BLaER1 treated with 17β-estradiol and CSF1 and Interleukin-3, amounts not matched to agents 10 nM and 100 nM (cell line): ENCODE measurements around the gene SCGB1D1.
"Not testable (repeated sequence)": the region's sequence is repeated elsewhere in the genome, so short reads cannot be mapped to it uniquely, and the experiment has no call there.

Source experiments
- H3K27ac ChIP-seq, 11 experiments: shearing (Covaris generic); formaldehyde crosslinking; 2 replicates each; pipeline ENCODE4 v1.8.1; 2022
- H3K27me3 ChIP-seq, 11 experiments: shearing (Covaris generic); formaldehyde crosslinking; 2 replicates each; pipeline ENCODE4 v1.8.1; 2022
- H3K36me3 ChIP-seq, 11 experiments: shearing (Covaris generic); formaldehyde crosslinking; 2 replicates each; pipeline ENCODE4 v1.8.1; 2022
- H3K4me1 ChIP-seq, 10 experiments: shearing (Covaris generic); formaldehyde crosslinking; 2 replicates each; pipeline ENCODE4 v1.8.1; 2022
- H3K4me2 ChIP-seq, 11 experiments: shearing (Covaris generic); formaldehyde crosslinking; 2 replicates each; pipeline ENCODE4 v1.8.1; 2022
- H3K4me3 ChIP-seq, 10 experiments: shearing (Covaris generic); formaldehyde crosslinking; 2 replicates each; pipeline ENCODE4 v1.8.1; 2022
- H3K9ac ChIP-seq, 11 experiments: shearing (Covaris generic); formaldehyde crosslinking; 2 replicates each; pipeline ENCODE4 v1.8.1; 2022
- H3K9me3 ChIP-seq, 11 experiments: shearing (Covaris generic); formaldehyde crosslinking; replicated peaks in 1 of 11; 2 replicates each; pipeline ENCODE4 v1.8.1; 2022
- H4K20me1 ChIP-seq, 11 experiments: shearing (Covaris generic); formaldehyde crosslinking; 2 replicates each; pipeline ENCODE4 v1.8.1; 2022
- Cebpa-rat ChIP-seq, 11 experiments: shearing (Covaris generic); IDR thresholded peaks; 2 replicates each; pipeline ENCODE4 v1.8.1; 2022

The SCGB1D1 gene

DNA sequence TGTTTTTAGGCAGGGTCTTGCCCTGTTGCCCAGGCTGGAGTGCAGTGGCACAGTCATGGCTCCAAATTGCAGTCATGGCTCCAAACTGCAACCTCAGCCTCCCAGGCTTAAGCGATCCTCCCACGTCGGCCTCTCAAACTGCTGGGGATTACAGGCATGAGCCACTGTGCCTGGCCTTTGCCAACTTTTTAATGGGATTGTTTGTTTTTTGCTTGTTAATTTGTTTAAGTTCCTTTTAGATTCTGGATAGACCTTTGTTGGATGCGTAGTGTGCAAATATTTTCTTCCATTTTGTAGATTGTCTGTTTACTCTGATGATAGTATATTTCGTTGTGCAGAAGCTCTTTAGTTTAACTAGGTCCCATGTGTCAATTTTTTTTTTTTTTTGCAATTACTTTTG is 10.0 kb upstream of the SCGB1D1 start:
- Histone ChIP-seq H3K36me3 (no peaks in the 10 kb centered on the region), H3K27ac (no peak overlapping the region), H3K27me3 (no peaks in the 10 kb centered on the region), H3K4me3 (no peak overlapping the region), H3K9me3 (peaks cover 10 to 25% (median 17%) of the 10 kb centered on the region in 11 experiments; a peak in 18 of 22 replicates), H4K20me1 (no peaks in the 10 kb centered on the region), H3K9ac (no peak overlapping the region), H3K4me1 (no peaks in the 10 kb centered on the region), H3K4me2 (no peak overlapping the region)
- TF ChIP-seq Cebpa-rat (IDR thresholded peaks at IDR 0.05): no peak

DNA sequence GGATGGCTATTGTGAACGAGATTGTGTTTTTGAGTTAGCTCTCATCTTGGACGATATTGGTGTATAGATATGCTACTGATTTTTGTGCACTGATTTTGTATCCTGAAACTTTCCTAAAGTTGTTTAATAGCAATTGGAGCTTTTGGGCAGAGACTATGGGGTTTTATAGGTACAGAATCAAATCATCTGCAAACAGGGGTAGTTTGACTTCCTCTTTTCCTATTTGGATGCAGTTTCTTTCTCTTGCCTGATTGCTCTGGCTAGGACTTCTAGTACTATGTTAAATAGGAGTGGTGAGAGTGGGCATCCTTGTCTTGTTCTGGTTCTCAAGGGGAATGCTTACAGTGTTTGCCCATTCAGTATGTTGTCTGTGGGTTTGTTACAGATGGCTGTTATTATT is 8.9 kb upstream of the SCGB1D1 start:
- no peaks in the 10 kb centered on the region for H4K20me1 ChIP-seq

DNA sequence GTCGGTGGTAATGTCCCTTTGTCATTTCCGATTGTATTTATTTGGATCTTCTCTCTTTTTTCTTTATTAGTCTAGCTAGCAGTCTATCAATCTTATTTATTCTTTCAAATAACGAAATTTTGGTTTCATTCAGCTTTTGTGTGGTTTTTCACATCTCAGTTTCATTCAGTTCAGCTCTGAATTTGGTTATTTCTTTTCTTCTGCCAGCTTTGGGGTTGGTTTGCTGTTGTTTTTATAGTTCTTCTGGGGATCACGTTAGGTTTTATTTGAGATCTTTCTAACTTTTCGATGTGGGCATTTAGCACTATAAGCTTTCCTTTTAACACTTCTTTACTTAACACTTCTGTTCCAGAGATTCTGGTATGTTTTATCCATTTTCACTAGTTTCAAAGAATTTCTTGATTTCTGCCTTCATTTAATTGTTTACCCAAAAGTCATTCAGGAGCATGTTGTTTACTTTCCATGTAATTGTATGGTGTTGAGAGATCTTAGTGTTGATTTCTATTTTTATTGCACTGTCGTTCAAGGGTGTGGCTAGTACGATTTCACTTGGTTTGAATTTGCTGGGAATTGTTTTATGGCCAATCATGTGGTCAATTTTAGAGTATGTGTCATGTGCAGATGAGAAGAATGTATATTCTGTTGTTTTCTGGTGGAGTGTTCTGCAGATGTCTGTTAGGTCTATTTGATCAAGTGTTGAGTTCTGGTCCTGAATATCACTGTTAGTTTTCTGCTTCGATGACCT is 7.7 kb upstream of the SCGB1D1 start:
- H3K27me3 ChIP-seq: no peaks in the 10 kb centered on the region

More for the DNA sequence above, 8.9 kb upstream of the SCGB1D1 start:
- H3K4me2 ChIP-seq: no peak overlapping the region
- no peak overlapping the region for H3K4me3 ChIP-seq
- H3K9ac ChIP-seq: no peak overlapping the region
- no peaks in the 10 kb centered on the region for H3K27me3 ChIP-seq
- no peaks in the 10 kb centered on the region for H3K4me1 ChIP-seq
- no peaks in the 10 kb centered on the region for H3K36me3 ChIP-seq
- no peak for TF ChIP-seq Cebpa-rat (IDR thresholded peaks at IDR 0.05)
- no peak overlapping the region for H3K27ac ChIP-seq
- H3K9me3 ChIP-seq: peaks cover 10 to 25% (median 17%) of the 10 kb centered on the region in 11 experiments; a peak in 18 of 22 replicates

DNA sequence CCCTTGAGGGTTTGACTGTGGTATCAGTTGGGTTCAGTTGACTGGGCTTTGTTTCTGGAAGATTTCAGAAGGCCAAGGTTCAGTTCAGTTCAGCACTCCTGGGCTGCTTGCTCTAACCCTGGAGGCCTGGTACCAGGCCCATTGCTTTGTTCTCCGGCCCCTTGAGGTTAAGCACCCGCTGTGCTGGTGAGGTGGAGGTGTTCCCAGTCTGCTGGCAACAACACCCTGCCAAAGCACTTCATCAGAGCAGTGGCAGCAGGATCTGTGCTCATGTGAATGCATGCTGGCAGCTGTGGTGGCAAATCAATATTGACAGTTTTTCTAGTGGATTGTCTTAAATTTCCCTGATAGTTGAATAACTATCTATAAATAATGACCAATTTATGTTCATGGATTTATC is 3.8 kb upstream of the SCGB1D1 start:
- Histone ChIP-seq H3K9me3 (peaks cover 10 to 20% (median 17%) of the 10 kb centered on the region in 11 experiments; a peak in 18 of 22 replicates), H3K27ac (no peak overlapping the region), H3K27me3 (no peaks in the 10 kb centered on the region), H3K36me3 (no peaks in the 10 kb centered on the region), H3K4me1 (no peaks in the 10 kb centered on the region), H3K4me3 (no peak overlapping the region), H4K20me1 (no peaks in the 10 kb centered on the region), H3K9ac (no peak overlapping the region), H3K4me2 (no peak overlapping the region)
- TF ChIP-seq Cebpa-rat (IDR thresholded peaks at IDR 0.05): no peak

More for the DNA sequence above, 7.7 kb upstream of the SCGB1D1 start:
- H3K4me1 ChIP-seq: no peaks in the 10 kb centered on the region
- no peak overlapping the region for H3K27ac ChIP-seq
- H3K36me3 ChIP-seq: no peaks in the 10 kb centered on the region
- H3K4me2 ChIP-seq: no peak overlapping the region
- H3K9me3 ChIP-seq: peaks cover 10 to 25% (median 17%) of the 10 kb centered on the region in 11 experiments; a peak in 18 of 22 replicates
- no peaks in the 10 kb centered on the region for H4K20me1 ChIP-seq
- no peak overlapping the region for H3K4me3 ChIP-seq
- no peak for TF ChIP-seq Cebpa-rat (IDR thresholded peaks at IDR 0.05)
- no peak overlapping the region for H3K9ac ChIP-seq

DNA sequence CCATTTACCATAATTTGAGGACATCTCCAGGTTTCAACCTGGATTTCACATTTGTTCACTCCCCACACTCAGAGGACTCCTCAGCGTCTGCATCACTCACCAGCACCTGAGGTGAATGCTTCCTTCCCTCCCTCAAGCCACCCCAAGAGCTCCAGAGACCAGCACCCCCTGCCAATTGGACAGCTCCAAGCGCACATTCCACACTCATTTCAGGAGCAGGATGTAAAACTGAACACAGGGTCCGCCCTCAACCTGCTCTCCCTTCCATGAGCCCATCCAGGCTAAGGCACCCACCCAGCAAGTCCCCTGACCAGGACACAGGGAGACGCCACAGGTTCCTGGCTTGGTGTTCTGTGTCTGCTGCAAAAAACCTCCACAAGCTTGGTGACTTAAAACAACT is 3.9 kb downstream of the SCGB1D1 start:
- no peak overlapping the region for H3K27ac ChIP-seq
- no peaks in the 10 kb centered on the region for H3K4me1 ChIP-seq
- H3K9me3 ChIP-seq: no peaks in the 10 kb centered on the region
- H3K9ac ChIP-seq: no peak overlapping the region
- TF ChIP-seq Cebpa-rat (IDR thresholded peaks at IDR 0.05): no peak
- no peaks in the 10 kb centered on the region for H3K36me3 ChIP-seq
- no peak overlapping the region for H3K4me3 ChIP-seq
- peaks cover 0 to 5% (median 0%) of the 10 kb centered on the region in 11 experiments; a peak in 1 of 22 replicates for H4K20me1 ChIP-seq
- no peak overlapping the region for H3K4me2 ChIP-seq
- H3K27me3 ChIP-seq: no peaks in the 10 kb centered on the region

DNA sequence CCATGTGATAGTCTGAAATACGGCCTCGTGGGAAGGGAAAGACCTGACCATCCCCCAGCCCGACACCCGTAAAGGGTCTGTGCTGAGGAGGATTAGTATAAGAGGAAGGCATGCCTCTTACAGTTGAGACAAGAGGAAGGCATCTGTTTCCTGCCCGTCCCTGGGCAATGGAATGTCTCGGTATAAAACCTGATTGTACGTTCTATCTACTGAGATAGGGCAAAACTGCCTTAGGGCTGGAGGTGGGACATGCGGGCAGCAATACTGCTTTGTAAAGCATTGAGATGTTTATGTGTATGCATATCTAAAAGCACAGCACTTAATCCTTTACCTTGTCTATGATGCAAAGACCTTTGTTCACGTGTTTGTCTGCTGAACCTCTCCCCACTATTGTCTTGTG is 5.0 kb downstream of the SCGB1D1 start:
- H3K27ac ChIP-seq, H3K4me2 ChIP-seq, H3K4me3 ChIP-seq, H3K36me3 ChIP-seq, H3K27me3 ChIP-seq, H4K20me1 ChIP-seq, H3K9me3 ChIP-seq, H3K4me1 ChIP-seq, H3K9ac ChIP-seq: not testable (repeated sequence)

DNA sequence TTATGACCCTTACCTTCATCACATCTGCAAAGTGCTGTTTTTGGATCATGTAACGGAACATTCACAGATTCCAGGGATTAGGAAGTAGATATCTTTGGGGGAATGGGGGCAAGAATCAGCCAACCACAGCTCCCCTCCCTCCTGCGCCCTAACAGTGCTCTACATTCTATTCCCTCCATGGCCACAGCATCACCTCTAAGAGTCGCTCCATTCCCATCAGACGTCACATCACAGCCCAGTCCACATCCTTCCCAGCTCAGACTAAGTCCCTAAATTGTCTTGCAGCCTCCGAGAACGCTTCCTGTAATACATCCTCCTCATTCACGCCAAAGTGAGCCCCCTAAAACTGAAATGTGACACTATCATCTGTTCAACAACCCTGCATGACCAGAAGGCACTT is 5.9 kb downstream of the SCGB1D1 start:
- Histone ChIP-seq H3K27me3 (no peaks in the 10 kb centered on the region), H3K4me1 (no peaks in the 10 kb centered on the region), H4K20me1 (peaks cover 0 to 5% (median 0%) of the 10 kb centered on the region in 11 experiments; a peak in 1 of 22 replicates), H3K4me3 (no peak overlapping the region), H3K9me3 (no peaks in the 10 kb centered on the region), H3K9ac (no peak overlapping the region), H3K27ac (no peak overlapping the region), H3K36me3 (no peaks in the 10 kb centered on the region), H3K4me2 (no peak overlapping the region)
- TF ChIP-seq Cebpa-rat (IDR thresholded peaks at IDR 0.05): no peak

DNA sequence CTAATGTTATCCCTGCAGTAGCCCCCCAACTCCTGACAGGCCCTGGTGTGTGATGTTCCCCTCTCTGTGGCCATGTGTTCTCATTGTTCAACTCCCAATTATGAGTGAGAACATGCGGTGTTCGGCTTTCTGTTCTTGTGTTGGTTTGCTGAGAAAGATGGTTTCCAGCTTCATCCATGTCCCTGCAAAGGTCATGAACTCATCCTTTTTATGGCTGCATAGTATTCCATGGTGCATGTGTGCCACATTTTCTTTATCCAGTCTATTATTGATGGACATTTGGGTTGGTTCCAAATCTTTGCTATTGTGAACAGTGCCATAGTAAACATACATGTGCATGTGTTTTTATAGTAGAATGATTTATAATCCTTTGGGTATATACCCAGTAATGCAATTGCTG is 7.4 kb downstream of the SCGB1D1 start:
- not testable (repeated sequence) for H3K4me1 ChIP-seq, H3K36me3 ChIP-seq, H3K27ac ChIP-seq, H3K9ac ChIP-seq, H3K4me3 ChIP-seq, H3K4me2 ChIP-seq, H4K20me1 ChIP-seq, H3K9me3 ChIP-seq, H3K27me3 ChIP-seq

DNA sequence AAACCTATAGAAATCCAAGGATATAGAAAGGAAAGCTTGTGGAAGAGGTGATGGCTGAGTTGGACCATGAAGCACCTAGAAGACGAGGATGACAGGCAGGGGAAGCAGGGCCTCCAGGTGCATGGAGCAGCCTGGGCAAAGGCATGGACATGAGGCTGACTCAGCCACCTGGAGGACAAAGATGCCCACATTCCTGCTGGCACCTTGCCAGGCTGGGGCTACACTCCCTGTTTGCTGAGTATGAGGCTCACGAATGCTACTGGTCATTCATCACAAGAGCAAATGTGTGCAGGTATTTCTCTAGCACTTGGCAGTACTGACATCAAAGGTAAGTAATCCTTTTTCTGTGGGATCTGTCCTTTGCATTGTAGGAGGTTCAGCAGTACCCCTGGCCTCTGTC is 11.4 kb downstream of the SCGB1D1 start:
- Histone ChIP-seq H3K4me2 (no peak overlapping the region), H3K4me1 (no peaks in the 10 kb centered on the region), H3K27ac (no peak overlapping the region), H4K20me1 (no peaks in the 10 kb centered on the region), H3K27me3 (no peaks in the 10 kb centered on the region), H3K9ac (no peak overlapping the region), H3K4me3 (no peak overlapping the region), H3K36me3 (no peaks in the 10 kb centered on the region), H3K9me3 (no peaks in the 10 kb centered on the region)
- no peak for TF ChIP-seq Cebpa-rat (IDR thresholded peaks at IDR 0.05)

DNA sequence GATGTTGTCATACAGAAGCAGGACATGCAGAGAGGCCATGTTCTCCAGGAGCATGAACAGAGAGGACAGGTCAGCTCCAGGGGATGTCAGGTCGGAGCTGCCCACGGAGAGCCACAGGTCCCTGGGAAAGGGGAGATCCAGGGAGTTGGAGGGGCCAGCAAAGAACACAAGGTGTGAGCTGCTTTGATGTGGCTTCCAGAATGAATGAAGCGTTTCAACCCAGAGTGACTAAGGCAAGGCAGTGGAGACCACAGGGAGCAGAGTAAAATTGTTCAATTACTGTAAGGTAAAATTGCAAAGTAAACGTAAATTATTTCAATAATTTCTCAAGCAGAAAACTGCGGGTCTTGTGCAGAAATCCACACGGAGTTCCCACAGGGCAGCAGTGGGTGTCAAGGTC is 12.9 kb downstream of the SCGB1D1 start:
- no peak overlapping the region for H3K4me2 ChIP-seq
- no peaks in the 10 kb centered on the region for H3K4me1 ChIP-seq
- H3K4me3 ChIP-seq: no peak overlapping the region
- no peak for TF ChIP-seq Cebpa-rat (IDR thresholded peaks at IDR 0.05)
- no peak overlapping the region for H3K27ac ChIP-seq
- no peaks in the 10 kb centered on the region for H3K36me3 ChIP-seq
- no peaks in the 10 kb centered on the region for H3K9me3 ChIP-seq
- no peak overlapping the region for H3K9ac ChIP-seq
- H3K27me3 ChIP-seq: no peaks in the 10 kb centered on the region
- H4K20me1 ChIP-seq: no peaks in the 10 kb centered on the region
